Transverse colon (tissue), 4 donors: ENCODE results near the gene CCDC14. TPM values are rescaled to one million over a fixed set of nuclear protein-coding genes. Genes with fewer than 3 reads are reported as not detected.

Source experiments
- DNase-seq: peaks from one replicate; pipeline ENCODE4 v3.0.0-alpha.2; 2019
- H3K27ac ChIP-seq, 4 donors: fragments of 200-600 bp; sonication (generic); 2 replicates each; pipeline ENCODE4 v1.5.1; 2016 to 2018; ENCODE audit warnings: inconsistent platforms in 4 of 4
- H3K27me3 ChIP-seq: fragments of 200-600 bp; sonication (generic); 2 replicates; pipeline ENCODE4 v1.5.1; 2017; ENCODE audit warnings: inconsistent platforms
- H3K36me3 ChIP-seq, 4 donors: fragments of 200-600 bp; sonication (generic); 2 replicates each; pipeline ENCODE4 v1.5.1; 2017 to 2019; ENCODE audit warnings: inconsistent platforms in 4 of 4
- H3K4me1 ChIP-seq, 4 donors: fragments of 200-600 bp; sonication (generic); 2 replicates each; pipeline ENCODE4 v1.5.1; 2017 to 2020; ENCODE audit warnings: inconsistent platforms in 4 of 4
- H3K4me3 ChIP-seq, 4 donors: fragments of 200-600 bp; sonication (generic); 1 replicate in 1 of 4; 2 replicates in 3 of 4; pipeline versions ENCODE4 v1.5.1 to v1.6.1; 2017 to 2019; ENCODE audit warnings: inconsistent platforms in 4 of 4
- H3K9me3 ChIP-seq, 2 donors: fragments of 200-600 bp; sonication (generic); 2 replicates each; pipeline ENCODE4 v1.5.1; 2017 to 2019; ENCODE audit warnings: inconsistent platforms in 2 of 2
- EP300 ChIP-seq: sonication (generic); formaldehyde crosslinking; IDR thresholded peaks from one replicate; pipeline ENCODE4 v1.6.1; 2017; ENCODE audit warnings: antibody characterized with exemption, low read depth
- POLR2A ChIP-seq: fragments of 450-650 bp; IDR thresholded peaks from one replicate; pipeline ENCODE4 v1.6.1; 2016; ENCODE audit warnings: antibody characterized with exemption, mild to moderate bottlenecking, moderate library complexity
- POLR2AphosphoS5 ChIP-seq, 3 donors: sonication (generic); formaldehyde crosslinking; IDR thresholded peaks; one replicate each; pipeline ENCODE4 v1.6.1; 2016; ENCODE audit warnings: antibody characterized with exemption in 3 of 3
- WGBS, 2 donors: methylation state at CpG; one replicate each; pipeline ENCODE4 v1.1.5; 2018; ENCODE audit warnings: low coverage in 1 of 2; 5-methylcytosine and 5-hydroxymethylcytosine counted together
- in situ Hi-C, 4 donors: fragments of 200-750 bp; cut with MboI; loops; one replicate each; pipeline versions ENCODE4 v1.15.0 to v1.15.1; 2017; ENCODE audit warnings: low sequenced_read_pairs in 3 of 4, low pct_ligation_motif_present in 1 of 4, low pct_unique_long_range_greater_than_20kb in 1 of 4
- intact Hi-C: fragments of 100-400 bp; cut with DNase I; formaldehyde crosslinking; loops from one replicate; pipeline ENCODE4 v1.15.1; 2023; ENCODE audit warnings: low total_unique reads
- total RNA-seq, 4 donors: library from RNA; depleted of rRNA; stranded (reverse); fragments of >200 nt; gene quantifications; one replicate each; pipeline ENCODE4 v1.1.0, GENCODE V29; 2016
- TF ChIP-seq, protein P1 (sequence below), 5 experiments: fragments of 200-600 bp in 3 of 5; fragments of 450-650 bp in 2 of 5; sonication (generic) in 3 of 5; IDR thresholded peaks; 1 replicate in 2 of 5; 2 replicates in 3 of 5; pipeline ENCODE4 v1.5.1; 2016 to 2017; ENCODE audit warnings: antibody characterized with exemption in 5 of 5, inconsistent platforms in 3 of 5, mild to moderate bottlenecking in 2 of 5, moderate library complexity in 1 of 5

The CCDC14 gene
- total RNA-seq, 4 donors from 2014 or later: 93.1 to 117 (median 110) TPM

DNA sequence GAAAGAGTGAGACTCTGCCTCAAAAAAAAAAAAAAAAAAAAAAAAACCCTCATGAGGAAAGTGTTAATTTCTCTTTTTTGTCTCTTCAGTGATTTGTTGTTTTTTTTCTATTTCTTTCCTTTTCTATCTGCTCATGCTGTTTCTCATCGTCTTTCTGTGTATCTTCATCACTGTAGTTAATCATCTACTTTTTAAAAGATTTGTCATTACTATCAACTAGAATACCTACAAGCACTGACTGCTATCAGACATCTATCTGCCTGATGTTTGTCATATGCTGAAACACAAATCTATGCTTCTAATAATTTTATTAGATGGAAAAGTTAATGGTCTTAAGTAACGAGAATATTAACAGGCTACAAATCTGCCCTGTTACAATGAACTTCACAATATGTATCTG lies 26.8 kb downstream of the CCDC14 start:
- Histone ChIP-seq H3K27me3 (no peaks in the 10 kb centered on the region), H3K4me1 (peaks cover 0 to 13% (median 3%) of the 10 kb centered on the region in 4 donors), H3K36me3 (peaks cover 0 to 26% (median 10%) of the 10 kb centered on the region in 4 donors), H3K4me3 (no peak overlapping the region), H3K9me3 (no peaks in the 10 kb centered on the region), H3K27ac (no peak overlapping the region)
- DNase-seq: no peak
- WGBS, 2 donors: 84 to 87% methylated on average over 2 of the region's 2 CpGs
- in situ Hi-C loops (no loop called here), intact Hi-C loops (no loop called here)
- TF ChIP-seq POLR2A (no peak), POLR2AphosphoS5 (IDR thresholded peaks at IDR 0.05) (no peak), EP300 (no peak)
- TF ChIP-seq, protein P1, sequence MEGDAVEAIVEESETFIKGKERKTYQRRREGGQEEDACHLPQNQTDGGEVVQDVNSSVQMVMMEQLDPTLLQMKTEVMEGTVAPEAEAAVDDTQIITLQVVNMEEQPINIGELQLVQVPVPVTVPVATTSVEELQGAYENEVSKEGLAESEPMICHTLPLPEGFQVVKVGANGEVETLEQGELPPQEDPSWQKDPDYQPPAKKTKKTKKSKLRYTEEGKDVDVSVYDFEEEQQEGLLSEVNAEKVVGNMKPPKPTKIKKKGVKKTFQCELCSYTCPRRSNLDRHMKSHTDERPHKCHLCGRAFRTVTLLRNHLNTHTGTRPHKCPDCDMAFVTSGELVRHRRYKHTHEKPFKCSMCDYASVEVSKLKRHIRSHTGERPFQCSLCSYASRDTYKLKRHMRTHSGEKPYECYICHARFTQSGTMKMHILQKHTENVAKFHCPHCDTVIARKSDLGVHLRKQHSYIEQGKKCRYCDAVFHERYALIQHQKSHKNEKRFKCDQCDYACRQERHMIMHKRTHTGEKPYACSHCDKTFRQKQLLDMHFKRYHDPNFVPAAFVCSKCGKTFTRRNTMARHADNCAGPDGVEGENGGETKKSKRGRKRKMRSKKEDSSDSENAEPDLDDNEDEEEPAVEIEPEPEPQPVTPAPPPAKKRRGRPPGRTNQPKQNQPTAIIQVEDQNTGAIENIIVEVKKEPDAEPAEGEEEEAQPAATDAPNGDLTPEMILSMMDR (IDR thresholded peaks at IDR 0.05): no peak

DNA sequence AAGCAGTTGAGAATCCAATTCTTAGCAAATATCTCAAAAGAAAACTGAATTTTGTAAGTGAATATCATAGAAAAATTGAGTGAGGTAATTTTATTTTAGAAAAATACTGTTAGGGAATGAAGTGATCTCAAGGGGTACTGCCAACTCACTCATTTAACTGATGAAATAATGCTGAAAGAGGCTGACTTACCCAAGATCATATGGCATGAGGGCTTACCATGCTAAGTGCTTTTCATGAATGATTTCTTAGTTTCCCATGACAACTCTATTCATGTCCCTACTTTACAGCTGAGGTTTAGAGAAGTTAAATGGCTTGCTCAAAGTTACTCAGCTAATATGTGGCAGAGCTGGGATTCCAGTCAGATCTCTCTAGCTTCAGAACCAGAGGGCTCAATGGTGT lies 30.6 kb downstream of the CCDC14 start:
- peaks cover 0 to 31% (median 11%) of the 10 kb centered on the region in 4 donors for H3K36me3 ChIP-seq
- H3K27me3 ChIP-seq: no peaks in the 10 kb centered on the region
- TF ChIP-seq POLR2AphosphoS5 (IDR thresholded peaks at IDR 0.05): no peak
- TF ChIP-seq EP300: no peak
- no peak for TF ChIP-seq POLR2A
- TF ChIP-seq, protein P1 (IDR thresholded peaks at IDR 0.05): no peak
- DNase-seq: no peak
- no peaks in the 10 kb centered on the region for H3K4me1 ChIP-seq
- in situ Hi-C loops (no loop called here), intact Hi-C loops (no loop called here)
- H3K9me3 ChIP-seq: no peaks in the 10 kb centered on the region
- H3K4me3 ChIP-seq: no peak overlapping the region
- no peak overlapping the region for H3K27ac ChIP-seq

GRCh38 chr3:123929325-123929724 lies 31.7 kb downstream of the CCDC14 start:
- 92% methylated on average over 9 of the region's 9 CpGs; no CpG with 5 or more reads in 1 of the 2 donors for WGBS, 2 donors
- Histone ChIP-seq H3K9me3 (no peaks in the 10 kb centered on the region), H3K4me3 (no peak overlapping the region), H3K27ac (no peak overlapping the region), H3K4me1 (no peaks in the 10 kb centered on the region), H3K27me3 (no peaks in the 10 kb centered on the region), H3K36me3 (peaks cover 0 to 36% (median 14%) of the 10 kb centered on the region in 4 donors)
- no peak for DNase-seq
- intact Hi-C loops (no loop called here), in situ Hi-C loops (no loop called here)
- TF ChIP-seq, protein P1 (IDR thresholded peaks at IDR 0.05): no peak

- no peak overlapping the region for H3K27ac ChIP-seq
- peaks cover 4 to 9% of the 10 kb centered on the region in 2 donors for H3K9me3 ChIP-seq
- H3K27me3 ChIP-seq: no peaks in the 10 kb centered on the region
- H3K4me1 ChIP-seq: no peaks in the 10 kb centered on the region
- no peak overlapping the region for H3K4me3 ChIP-seq
- TF ChIP-seq POLR2AphosphoS5 (IDR thresholded peaks at IDR 0.05) (no peak), EP300 (no peak), POLR2A (no peak)
- TF ChIP-seq, protein P1 (IDR thresholded peaks at IDR 0.05): no peak
- in situ Hi-C loops (no loop called here), intact Hi-C loops (no loop called here)
- no peak for DNase-seq
- peaks cover 0 to 41% (median 12%) of the 10 kb centered on the region in 4 donors for H3K36me3 ChIP-seq
Measured at GRCh38 chr3:123926396-123926795, 34.6 kb downstream of the CCDC14 start.
